Ishikawa (cell line): ENCODE measurements around the gene STRA6.

Source experiments
- CEBPB ChIP-seq: IDR thresholded peaks from 2 replicates; pipeline ENCODE4 v1.6.1; 2012
- CREB1 ChIP-seq: IDR thresholded peaks from 2 replicates; pipeline ENCODE4 v1.6.1; 2012; ENCODE audit warnings: low read depth
- EGR1 ChIP-seq: IDR thresholded peaks from 2 replicates; pipeline ENCODE4 v1.6.1; 2012
- EP300 ChIP-seq: IDR thresholded peaks from 2 replicates; pipeline ENCODE4 v1.6.1; 2012; ENCODE audit warnings: borderline replicate concordance
- FOXM1 ChIP-seq: IDR thresholded peaks from 2 replicates; pipeline ENCODE4 v1.6.1; 2012; ENCODE audit warnings: low read depth, borderline replicate concordance
- NFIC ChIP-seq: IDR thresholded peaks from 2 replicates; pipeline ENCODE4 v1.6.1; 2012
- RAD21 ChIP-seq: IDR thresholded peaks from 2 replicates; pipeline ENCODE4 v1.6.1; 2012; ENCODE audit warnings: low read depth
- TAF1 ChIP-seq: IDR thresholded peaks from 2 replicates; pipeline ENCODE4 v1.6.1; 2012; ENCODE audit warnings: low read depth, mild to moderate bottlenecking
- TCF12 ChIP-seq: IDR thresholded peaks from 2 replicates; pipeline ENCODE4 v1.6.1; 2012; ENCODE audit warnings: low read depth
- TEAD4 ChIP-seq: IDR thresholded peaks from 2 replicates; pipeline ENCODE4 v1.6.1; 2012
- YY1 ChIP-seq: IDR thresholded peaks from 2 replicates; pipeline ENCODE4 v1.6.1; 2012; ENCODE audit warnings: low read depth
- TF ChIP-seq, protein P1 (sequence below): IDR thresholded peaks from 2 replicates; pipeline ENCODE4 v1.6.1; 2012
- TF ChIP-seq, protein P2 (sequence below): IDR thresholded peaks from 2 replicates; pipeline ENCODE4 v1.6.1; 2012
- TF ChIP-seq, protein P3 (sequence below): IDR thresholded peaks from 2 replicates; pipeline ENCODE4 v1.6.1; 2012; ENCODE audit warnings: low read depth, mild to moderate bottlenecking

Gene STRA6

DNA sequence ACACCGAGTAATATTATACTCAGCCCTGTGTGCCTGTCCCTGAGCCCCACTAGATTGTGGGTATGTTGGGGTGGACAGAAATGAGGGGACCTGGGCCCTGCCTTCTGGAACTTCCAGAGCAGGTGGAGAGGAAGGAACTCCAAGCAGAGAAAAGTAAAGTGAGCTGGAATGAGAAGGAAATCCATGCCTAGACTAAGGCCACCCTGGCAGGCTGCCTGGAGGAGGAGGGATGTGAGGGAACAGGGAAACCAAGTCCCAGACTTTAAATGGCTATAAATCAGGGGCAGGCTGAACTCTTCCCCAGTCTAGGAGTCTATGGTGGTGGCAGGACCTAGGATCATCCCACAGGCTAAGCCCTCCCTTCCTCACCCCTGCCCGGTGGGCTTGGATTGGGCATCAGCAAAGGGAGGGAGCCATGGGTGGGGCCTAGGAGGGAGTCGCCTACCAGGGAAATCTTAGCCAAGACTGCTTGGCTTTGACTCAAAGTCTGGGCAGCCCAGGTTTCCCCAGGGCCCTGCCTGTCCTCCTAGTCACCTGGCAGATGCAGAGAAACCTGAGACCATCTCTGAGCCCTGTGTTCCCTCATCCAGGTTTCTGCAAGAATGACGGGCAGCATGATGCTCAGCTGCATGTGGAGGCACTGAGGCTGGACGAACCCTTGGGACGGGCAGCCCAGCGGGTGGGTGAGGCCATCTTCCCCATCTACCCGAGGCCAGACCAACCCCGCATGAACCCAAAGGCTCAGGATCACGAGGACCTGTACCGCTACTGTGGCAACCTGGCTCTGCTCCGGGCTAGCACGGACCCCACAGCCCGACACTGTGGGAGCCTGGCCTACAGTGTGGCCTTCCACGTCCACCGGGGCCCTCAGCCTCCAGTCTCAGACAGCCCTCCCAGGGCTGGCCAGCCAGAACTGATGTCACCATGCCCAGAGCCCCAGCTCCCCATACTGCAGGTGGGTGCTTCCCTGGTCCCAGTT lies 15.6 kb upstream of the STRA6 start:
- TF ChIP-seq NFIC (peak; percentile 51), TAF1 (no peak)

DNA sequence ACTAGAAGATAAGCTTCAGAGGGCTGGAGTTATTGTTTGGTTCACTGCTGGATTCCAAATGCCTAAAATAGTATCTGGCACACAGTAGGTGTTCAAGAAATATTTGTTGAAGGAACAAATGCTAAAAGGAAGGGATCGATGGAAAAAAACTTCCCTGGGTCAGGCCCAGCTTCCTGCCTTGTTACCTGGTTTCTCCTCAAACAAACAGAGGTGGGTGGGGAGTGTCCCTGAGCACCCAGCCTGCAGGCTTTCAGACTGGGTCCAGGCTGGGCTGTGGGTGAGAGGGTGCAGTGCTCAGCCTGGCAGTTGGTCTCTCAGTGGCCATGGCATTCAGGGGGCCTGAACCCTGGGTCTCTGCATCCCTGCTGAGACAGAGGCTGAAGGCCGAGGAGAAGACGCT lies 14.4 kb upstream of the STRA6 start:
- no peak for TF ChIP-seq RAD21
- no peak for TF ChIP-seq TEAD4
- TF ChIP-seq CREB1, result no peak
- TF ChIP-seq TAF1, result no peak

DNA sequence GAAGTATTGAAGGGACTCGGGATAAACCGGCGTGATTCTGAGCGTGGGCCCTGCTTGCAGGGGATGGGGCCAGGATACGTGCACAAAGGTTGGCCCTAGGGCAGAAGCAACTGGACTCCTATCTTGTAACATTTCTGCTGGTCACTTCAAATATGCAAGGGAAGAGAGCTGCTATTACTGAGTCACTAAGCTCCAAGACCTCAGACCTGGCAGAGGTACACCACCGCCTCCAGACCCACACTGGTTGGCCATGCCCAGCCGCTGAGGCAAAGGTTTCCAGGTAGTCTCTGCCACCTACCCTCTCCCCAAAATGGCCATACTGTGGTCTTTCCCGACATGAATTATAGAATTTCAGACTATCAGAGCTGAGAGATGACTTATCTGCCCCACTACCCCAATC lies 13.4 kb upstream of the STRA6 start:
- TF ChIP-seq EP300 (no peak), NFIC (no peak), TAF1 (no peak), CEBPB (no peak), YY1 (no peak), CREB1 (no peak), RAD21 (no peak)
- TF ChIP-seq, protein P1, sequence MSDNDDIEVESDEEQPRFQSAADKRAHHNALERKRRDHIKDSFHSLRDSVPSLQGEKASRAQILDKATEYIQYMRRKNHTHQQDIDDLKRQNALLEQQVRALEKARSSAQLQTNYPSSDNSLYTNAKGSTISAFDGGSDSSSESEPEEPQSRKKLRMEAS, result no peak
- TF ChIP-seq, protein P2, sequence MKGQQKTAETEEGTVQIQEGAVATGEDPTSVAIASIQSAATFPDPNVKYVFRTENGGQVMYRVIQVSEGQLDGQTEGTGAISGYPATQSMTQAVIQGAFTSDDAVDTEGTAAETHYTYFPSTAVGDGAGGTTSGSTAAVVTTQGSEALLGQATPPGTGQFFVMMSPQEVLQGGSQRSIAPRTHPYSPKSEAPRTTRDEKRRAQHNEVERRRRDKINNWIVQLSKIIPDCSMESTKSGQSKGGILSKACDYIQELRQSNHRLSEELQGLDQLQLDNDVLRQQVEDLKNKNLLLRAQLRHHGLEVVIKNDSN, result no peak

DNA sequence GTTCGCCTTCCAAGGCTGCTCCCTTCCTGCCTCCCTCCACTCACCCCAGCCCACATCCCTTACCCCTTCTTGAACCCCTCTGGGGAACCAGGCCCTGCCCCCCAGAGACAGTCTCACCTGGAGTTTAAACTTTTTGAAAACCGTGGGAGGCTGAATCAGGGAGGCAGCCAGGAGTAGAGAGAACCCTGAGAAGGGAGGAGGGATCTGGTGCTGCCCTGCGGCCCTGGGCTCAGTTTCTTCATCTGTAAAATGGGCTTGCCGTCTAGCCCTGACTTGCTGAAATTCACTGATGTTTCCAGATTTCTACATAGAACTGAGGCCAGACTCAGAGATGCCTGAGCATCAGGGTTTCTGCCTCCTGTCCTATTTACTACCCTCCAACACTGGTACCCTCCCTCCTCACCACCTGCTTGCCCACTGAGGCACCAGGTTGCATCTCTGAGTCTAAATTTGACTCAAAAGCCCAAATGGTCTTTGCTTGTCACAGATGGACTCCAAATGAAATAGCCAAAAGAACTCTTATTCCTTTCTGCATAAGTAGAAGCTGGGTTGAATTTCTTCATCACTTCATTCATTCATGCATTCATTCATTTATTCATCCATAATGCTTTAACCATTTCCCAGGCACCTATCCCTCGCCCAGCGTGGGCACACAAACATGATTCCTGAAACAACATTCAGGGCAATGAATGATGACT lies 11.9 kb upstream of the STRA6 start:
- TF ChIP-seq NFIC (no peak), RAD21 (no peak), FOXM1 (no peak), YY1 (no peak), EGR1 (no peak)
- TF ChIP-seq, protein P1, result no peak
- TF ChIP-seq, protein P2, result no peak
- TF ChIP-seq, protein P3, sequence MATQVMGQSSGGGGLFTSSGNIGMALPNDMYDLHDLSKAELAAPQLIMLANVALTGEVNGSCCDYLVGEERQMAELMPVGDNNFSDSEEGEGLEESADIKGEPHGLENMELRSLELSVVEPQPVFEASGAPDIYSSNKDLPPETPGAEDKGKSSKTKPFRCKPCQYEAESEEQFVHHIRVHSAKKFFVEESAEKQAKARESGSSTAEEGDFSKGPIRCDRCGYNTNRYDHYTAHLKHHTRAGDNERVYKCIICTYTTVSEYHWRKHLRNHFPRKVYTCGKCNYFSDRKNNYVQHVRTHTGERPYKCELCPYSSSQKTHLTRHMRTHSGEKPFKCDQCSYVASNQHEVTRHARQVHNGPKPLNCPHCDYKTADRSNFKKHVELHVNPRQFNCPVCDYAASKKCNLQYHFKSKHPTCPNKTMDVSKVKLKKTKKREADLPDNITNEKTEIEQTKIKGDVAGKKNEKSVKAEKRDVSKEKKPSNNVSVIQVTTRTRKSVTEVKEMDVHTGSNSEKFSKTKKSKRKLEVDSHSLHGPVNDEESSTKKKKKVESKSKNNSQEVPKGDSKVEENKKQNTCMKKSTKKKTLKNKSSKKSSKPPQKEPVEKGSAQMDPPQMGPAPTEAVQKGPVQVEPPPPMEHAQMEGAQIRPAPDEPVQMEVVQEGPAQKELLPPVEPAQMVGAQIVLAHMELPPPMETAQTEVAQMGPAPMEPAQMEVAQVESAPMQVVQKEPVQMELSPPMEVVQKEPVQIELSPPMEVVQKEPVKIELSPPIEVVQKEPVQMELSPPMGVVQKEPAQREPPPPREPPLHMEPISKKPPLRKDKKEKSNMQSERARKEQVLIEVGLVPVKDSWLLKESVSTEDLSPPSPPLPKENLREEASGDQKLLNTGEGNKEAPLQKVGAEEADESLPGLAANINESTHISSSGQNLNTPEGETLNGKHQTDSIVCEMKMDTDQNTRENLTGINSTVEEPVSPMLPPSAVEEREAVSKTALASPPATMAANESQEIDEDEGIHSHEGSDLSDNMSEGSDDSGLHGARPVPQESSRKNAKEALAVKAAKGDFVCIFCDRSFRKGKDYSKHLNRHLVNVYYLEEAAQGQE, result no peak

DNA sequence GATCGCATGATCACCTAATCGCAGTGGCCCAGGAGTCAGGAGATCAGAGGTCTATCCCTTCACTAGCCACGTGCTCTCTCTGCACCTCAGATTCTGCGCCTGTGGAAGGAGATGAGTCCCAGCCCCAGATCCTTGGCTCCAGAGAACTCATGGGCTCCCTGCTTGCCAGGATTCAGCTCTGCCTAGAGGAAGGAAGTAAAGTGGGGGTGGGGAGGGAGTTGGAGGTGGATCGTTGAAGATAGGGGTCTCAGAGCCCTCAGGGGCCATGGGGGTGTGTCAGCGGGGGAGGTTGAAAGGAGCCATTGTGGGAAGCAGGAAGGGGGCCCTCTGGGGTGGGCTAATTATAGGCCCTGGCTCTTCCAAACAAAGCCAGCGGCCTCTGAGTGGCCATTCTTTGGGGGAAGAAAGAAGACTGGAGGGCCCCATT lies 11.3 kb upstream of the STRA6 start:
- TF ChIP-seq, protein P2, result no peak

DNA sequence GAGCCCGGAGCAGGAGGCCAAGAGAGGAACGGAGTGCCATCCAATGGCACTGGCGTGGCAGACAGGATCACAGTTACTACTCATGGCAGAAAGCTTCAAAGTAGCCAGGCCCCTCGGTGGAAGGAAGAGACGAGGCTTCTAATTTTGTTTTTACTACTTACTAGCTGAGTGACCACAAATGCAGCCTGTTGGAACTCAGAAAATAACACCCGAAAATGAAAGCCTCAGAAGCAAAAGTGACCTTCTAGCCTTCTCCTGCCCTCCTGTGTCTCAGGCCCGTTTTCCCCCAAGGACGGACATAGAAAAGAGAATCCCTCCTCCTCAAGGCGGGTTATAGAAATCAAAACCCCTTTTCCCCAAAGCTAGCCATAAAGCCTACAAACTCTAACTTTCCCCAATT lies 9.9 kb upstream of the STRA6 start:
- TF ChIP-seq, protein P1, result no peak
- TF ChIP-seq, protein P3, result no peak
- TF ChIP-seq FOXM1 (no peak), TCF12 (no peak), CREB1 (no peak), TAF1 (no peak), CEBPB (no peak), YY1 (no peak)
